ENCODE data around the gene KLF7. TPM values are rescaled to one million over a fixed set of nuclear protein-coding genes. Genes with fewer than 3 reads are reported as not detected.
A peak's percentile ranks its signal among the peaks of the same experiment; 100 is the strongest.

KLF7 gene
- total RNA-seq, 1 donor from 2014 or later = 13.6 TPM

DNA sequence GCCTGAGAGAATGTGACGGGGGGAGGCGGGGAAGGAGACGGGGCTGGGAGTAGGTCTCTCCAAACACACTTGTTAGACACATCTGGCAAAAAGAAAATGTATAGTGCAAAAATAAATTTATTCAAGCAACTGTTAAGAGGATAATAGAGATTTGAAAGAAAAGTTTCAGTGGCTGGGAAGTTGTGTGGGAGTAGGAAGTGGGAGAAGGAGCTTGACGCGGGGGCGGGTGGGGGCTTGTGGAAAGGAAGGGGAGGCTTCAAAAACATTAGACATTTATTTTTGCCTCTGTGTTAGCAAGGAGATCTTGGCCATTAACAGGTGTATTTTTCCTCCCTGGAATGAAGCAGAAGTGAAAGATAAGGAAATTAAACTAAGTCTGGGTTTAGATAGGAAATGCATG lies 90.3 kb downstream of the KLF7 start:
- Histone ChIP-seq H3K27me3 (ENCODE audit: control insufficient read depth in 3 of 3, insufficient read depth in 3 of 3, low read length in 3 of 3) (peaks cover 0 to 3% (median 0%) of the 10 kb centered on the region in 3 donors), H3K4me1 (ENCODE audit: control insufficient read depth in 3 of 3, insufficient read depth in 3 of 3, low read length in 3 of 3) (peaks cover 6 to 9% (median 6%) of the 10 kb centered on the region in 3 donors), H3K9me3 (ENCODE audit: control insufficient read depth in 3 of 3, low read length in 3 of 3) (no peaks in the 10 kb centered on the region), H3K27ac (ENCODE audit: low read depth, low read length) (no peak overlapping the region), H3K4me3 (ENCODE audit: low read length in 3 of 3) (no peak overlapping the region), H3K36me3 (ENCODE audit: control insufficient read depth in 3 of 3, insufficient read depth in 3 of 3, low read length in 3 of 3) (peaks cover 8 to 11% (median 9%) of the 10 kb centered on the region in 3 donors), H3K9ac (ENCODE audit: low read depth in 1 of 3, low read length in 3 of 3) (no peak overlapping the region)

DNA sequence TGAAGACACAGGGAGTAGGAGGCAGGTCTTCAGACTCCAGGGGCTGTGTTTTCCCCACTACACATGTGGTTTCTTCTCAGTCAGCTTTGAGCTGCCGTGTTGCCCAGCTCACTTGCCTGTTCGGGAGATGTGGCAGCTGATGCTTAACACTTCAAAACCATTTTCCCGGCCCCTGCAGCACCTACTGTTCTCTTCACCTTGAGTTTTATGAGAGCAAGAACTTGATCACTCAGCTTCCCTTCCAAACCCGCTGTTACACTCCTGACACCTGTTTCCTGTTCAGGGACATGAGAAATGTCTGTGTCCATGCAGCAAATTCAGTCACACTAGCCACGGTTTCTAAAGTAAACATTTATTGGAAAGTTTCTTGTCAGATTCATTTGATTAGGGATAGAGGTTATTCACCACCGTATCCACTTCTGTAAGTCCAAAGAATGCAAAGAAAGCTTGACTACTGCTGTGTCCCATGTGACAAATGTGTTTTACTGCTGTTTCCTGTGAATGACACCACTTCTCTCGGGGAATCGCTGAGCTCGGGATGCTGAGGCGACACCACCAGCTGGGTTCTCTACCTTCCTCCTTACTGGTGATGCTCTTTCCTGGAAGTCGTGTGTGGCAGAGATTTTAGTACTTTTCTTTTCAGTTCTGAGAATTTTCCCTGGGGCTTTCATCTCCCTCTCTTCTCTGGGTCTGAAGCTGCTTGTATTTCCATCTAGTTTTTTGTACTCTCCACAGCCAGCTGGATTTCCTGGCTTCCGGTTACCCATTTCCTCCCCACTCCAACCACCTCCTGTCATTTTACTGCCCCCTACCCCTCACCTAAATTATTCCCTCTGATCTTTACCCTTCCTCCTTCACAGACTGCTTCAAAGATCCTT lies 91.7 kb downstream of the KLF7 start:
- no peaks in the 10 kb centered on the region for H3K9me3 ChIP-seq (ENCODE audit: control insufficient read depth in 3 of 3, low read length in 3 of 3)
- H3K27ac ChIP-seq (ENCODE audit: low read depth, low read length) = peak overlapping the region; percentile 23
- peak overlapping the region in 2 of 3 donors; percentile 31 to 33 for H3K4me3 ChIP-seq (ENCODE audit: low read length in 3 of 3)
- no peaks in the 10 kb centered on the region for H3K36me3 ChIP-seq (ENCODE audit: control insufficient read depth in 3 of 3, insufficient read depth in 3 of 3, low read length in 3 of 3)
- peaks cover 6 to 9% (median 6%) of the 10 kb centered on the region in 3 donors for H3K4me1 ChIP-seq (ENCODE audit: control insufficient read depth in 3 of 3, insufficient read depth in 3 of 3, low read length in 3 of 3)
- H3K9ac ChIP-seq (ENCODE audit: low read depth in 1 of 3, low read length in 3 of 3) = no peak overlapping the region
- peaks cover 0 to 3% (median 0%) of the 10 kb centered on the region in 3 donors for H3K27me3 ChIP-seq (ENCODE audit: control insufficient read depth in 3 of 3, insufficient read depth in 3 of 3, low read length in 3 of 3)

DNA sequence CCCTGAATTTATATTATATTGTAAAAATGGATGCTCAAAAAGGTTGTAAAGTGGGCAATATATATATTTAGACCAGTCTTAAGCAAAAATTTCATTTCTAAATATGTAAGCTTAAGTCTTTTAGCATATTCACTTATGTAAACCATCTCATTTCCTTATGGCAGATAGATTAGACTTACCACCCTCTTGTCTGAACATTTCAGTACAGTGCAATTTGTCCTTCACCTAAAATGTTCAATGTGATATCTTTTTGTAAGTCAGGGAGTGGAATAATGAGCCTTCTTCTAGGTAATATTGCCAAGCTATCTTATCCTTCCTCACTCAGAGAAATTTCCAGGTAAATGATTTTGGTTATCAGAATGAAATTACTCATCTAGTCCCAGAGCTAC lies 92.3 kb downstream of the KLF7 start:
- no peaks in the 10 kb centered on the region for H3K9me3 ChIP-seq (ENCODE audit: control insufficient read depth in 3 of 3, low read length in 3 of 3)
- peaks cover 6 to 9% (median 6%) of the 10 kb centered on the region in 3 donors for H3K4me1 ChIP-seq (ENCODE audit: control insufficient read depth in 3 of 3, insufficient read depth in 3 of 3, low read length in 3 of 3)
- H3K27ac ChIP-seq (ENCODE audit: low read depth, low read length) = peak overlapping the region; percentile 23
- H3K9ac ChIP-seq (ENCODE audit: low read depth in 1 of 3, low read length in 3 of 3) = no peak overlapping the region
- H3K36me3 ChIP-seq (ENCODE audit: control insufficient read depth in 3 of 3, insufficient read depth in 3 of 3, low read length in 3 of 3) = no peaks in the 10 kb centered on the region
- H3K27me3 ChIP-seq (ENCODE audit: control insufficient read depth in 3 of 3, insufficient read depth in 3 of 3, low read length in 3 of 3) = peaks cover 0 to 3% (median 0%) of the 10 kb centered on the region in 3 donors
- H3K4me3 ChIP-seq (ENCODE audit: low read length in 3 of 3) = no peak overlapping the region

- no peak overlapping the region for H3K4me3 ChIP-seq (ENCODE audit: low read length in 3 of 3)
- peaks cover 0 to 3% (median 0%) of the 10 kb centered on the region in 3 donors for H3K27me3 ChIP-seq (ENCODE audit: control insufficient read depth in 3 of 3, insufficient read depth in 3 of 3, low read length in 3 of 3)
- H3K27ac ChIP-seq (ENCODE audit: low read depth, low read length) = no peak overlapping the region
- peaks cover 6 to 11% (median 10%) of the 10 kb centered on the region in 3 donors for H3K4me1 ChIP-seq (ENCODE audit: control insufficient read depth in 3 of 3, insufficient read depth in 3 of 3, low read length in 3 of 3)
- H3K9me3 ChIP-seq (ENCODE audit: control insufficient read depth in 3 of 3, low read length in 3 of 3) = no peaks in the 10 kb centered on the region
- H3K36me3 ChIP-seq (ENCODE audit: control insufficient read depth in 3 of 3, insufficient read depth in 3 of 3, low read length in 3 of 3) = no peaks in the 10 kb centered on the region
- no peak overlapping the region for H3K9ac ChIP-seq (ENCODE audit: low read depth in 1 of 3, low read length in 3 of 3)
Observed at GRCh38 chr2:207072571-207072970, 93.2 kb downstream of the KLF7 start.

- Histone ChIP-seq H3K9me3 (ENCODE audit: control insufficient read depth in 3 of 3, low read length in 3 of 3) (no peaks in the 10 kb centered on the region), H3K4me3 (ENCODE audit: low read length in 3 of 3) (no peak overlapping the region), H3K36me3 (ENCODE audit: control insufficient read depth in 3 of 3, insufficient read depth in 3 of 3, low read length in 3 of 3) (no peaks in the 10 kb centered on the region), H3K27ac (ENCODE audit: low read depth, low read length) (no peak overlapping the region), H3K27me3 (ENCODE audit: control insufficient read depth in 3 of 3, insufficient read depth in 3 of 3, low read length in 3 of 3) (peaks cover 0 to 3% (median 0%) of the 10 kb centered on the region in 3 donors), H3K9ac (ENCODE audit: low read depth in 1 of 3, low read length in 3 of 3) (no peak overlapping the region), H3K4me1 (ENCODE audit: control insufficient read depth in 3 of 3, insufficient read depth in 3 of 3, low read length in 3 of 3) (peaks cover 6 to 16% (median 13%) of the 10 kb centered on the region in 3 donors)
Observed at GRCh38 chr2:207071820-207072219, 93.9 kb downstream of the KLF7 start.

GRCh38 chr2:207067473-207067872 lies 98.3 kb downstream of the KLF7 start:
- Histone ChIP-seq H3K4me1 (ENCODE audit: control insufficient read depth in 3 of 3, insufficient read depth in 3 of 3, low read length in 3 of 3) (peaks cover 0 to 12% (median 3%) of the 10 kb centered on the region in 3 donors), H3K4me3 (ENCODE audit: low read length in 3 of 3) (no peak overlapping the region), H3K27me3 (ENCODE audit: control insufficient read depth in 3 of 3, insufficient read depth in 3 of 3, low read length in 3 of 3) (no peaks in the 10 kb centered on the region), H3K27ac (ENCODE audit: low read depth, low read length) (no peak overlapping the region), H3K9ac (ENCODE audit: low read depth in 1 of 3, low read length in 3 of 3) (no peak overlapping the region), H3K36me3 (ENCODE audit: control insufficient read depth in 3 of 3, insufficient read depth in 3 of 3, low read length in 3 of 3) (no peaks in the 10 kb centered on the region), H3K9me3 (ENCODE audit: control insufficient read depth in 3 of 3, low read length in 3 of 3) (no peaks in the 10 kb centered on the region)

DNA sequence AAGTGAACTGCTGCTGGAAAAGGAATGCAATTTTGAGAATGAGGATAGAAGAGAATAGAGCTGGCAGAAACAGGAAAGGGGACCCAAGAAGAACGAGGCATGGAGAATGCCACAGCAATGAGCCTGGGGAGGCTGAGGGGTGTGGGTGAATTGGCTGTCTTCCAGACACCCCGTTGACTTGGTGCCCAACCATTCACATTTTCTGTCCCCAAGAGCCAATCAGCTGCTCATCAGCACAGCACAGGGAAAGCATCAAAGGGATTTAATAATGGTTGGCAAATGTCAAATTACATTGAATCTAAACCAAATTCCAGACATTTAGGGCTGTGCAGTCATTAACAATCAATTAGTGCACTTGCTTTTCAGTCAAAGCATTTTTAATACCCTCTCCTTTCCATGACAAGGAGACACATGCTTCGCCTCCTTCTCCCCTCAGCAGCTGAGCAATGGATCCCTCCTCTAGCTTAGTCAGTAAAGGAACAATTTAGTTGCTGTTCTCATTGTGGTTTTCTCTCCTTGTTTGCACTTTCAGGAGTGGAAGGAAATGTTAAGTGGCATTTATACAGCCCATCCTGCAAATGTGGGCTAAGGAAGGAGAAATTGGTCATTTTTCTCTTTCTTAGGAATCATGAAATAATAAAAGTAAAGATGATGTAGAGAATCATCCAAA lies 98.8 kb downstream of the KLF7 start:
- no peak overlapping the region for H3K4me3 ChIP-seq (ENCODE audit: low read length in 3 of 3)
- no peaks in the 10 kb centered on the region for H3K36me3 ChIP-seq (ENCODE audit: control insufficient read depth in 3 of 3, insufficient read depth in 3 of 3, low read length in 3 of 3)
- H3K27ac ChIP-seq (ENCODE audit: low read depth, low read length) = no peak overlapping the region
- H3K27me3 ChIP-seq (ENCODE audit: control insufficient read depth in 3 of 3, insufficient read depth in 3 of 3, low read length in 3 of 3) = no peaks in the 10 kb centered on the region
- peaks cover 0 to 12% (median 3%) of the 10 kb centered on the region in 3 donors for H3K4me1 ChIP-seq (ENCODE audit: control insufficient read depth in 3 of 3, insufficient read depth in 3 of 3, low read length in 3 of 3)
- H3K9me3 ChIP-seq (ENCODE audit: control insufficient read depth in 3 of 3, low read length in 3 of 3) = no peaks in the 10 kb centered on the region
- H3K9ac ChIP-seq (ENCODE audit: low read depth in 1 of 3, low read length in 3 of 3) = no peak overlapping the region

GRCh38 chr2:207066166-207066565 lies 99.6 kb downstream of the KLF7 start:
- Histone ChIP-seq H3K9ac (ENCODE audit: low read depth in 1 of 3, low read length in 3 of 3) (no peak overlapping the region), H3K36me3 (ENCODE audit: control insufficient read depth in 3 of 3, insufficient read depth in 3 of 3, low read length in 3 of 3) (no peaks in the 10 kb centered on the region)

DNA sequence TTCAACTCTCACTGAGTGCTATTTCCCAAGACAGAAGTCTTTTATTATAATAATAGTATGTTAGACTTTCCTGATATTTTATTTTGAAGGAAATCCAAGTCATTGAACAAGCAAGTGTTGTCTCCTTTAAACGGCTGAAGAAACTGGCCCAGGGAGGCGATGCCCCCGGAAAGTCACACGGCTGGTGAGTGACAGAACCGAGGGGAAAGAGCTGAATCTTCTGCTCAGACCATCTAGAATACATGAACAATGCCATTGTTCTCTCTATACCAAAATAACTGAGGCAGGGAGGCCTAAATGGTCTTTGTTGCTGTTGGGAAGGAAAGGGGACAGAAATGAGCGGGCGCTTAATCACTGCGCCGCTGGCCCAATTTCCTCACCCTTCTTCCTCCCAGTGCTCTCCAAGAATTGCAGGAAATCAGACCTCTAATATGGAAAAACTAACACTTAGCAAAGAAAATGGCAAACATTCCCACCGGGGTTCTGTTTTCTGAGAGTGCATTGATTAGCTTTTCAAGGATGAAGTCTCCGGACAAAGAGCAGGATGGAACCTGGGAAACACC lies 101.5 kb downstream of the KLF7 start:
- H3K9me3 ChIP-seq (ENCODE audit: control insufficient read depth in 3 of 3, low read length in 3 of 3) = no peaks in the 10 kb centered on the region
- H3K27ac ChIP-seq (ENCODE audit: low read depth, low read length) = no peak overlapping the region
- no peak overlapping the region for H3K4me3 ChIP-seq (ENCODE audit: low read length in 3 of 3)
- no peaks in the 10 kb centered on the region for H3K27me3 ChIP-seq (ENCODE audit: control insufficient read depth in 3 of 3, insufficient read depth in 3 of 3, low read length in 3 of 3)
- H3K9ac ChIP-seq (ENCODE audit: low read depth in 1 of 3, low read length in 3 of 3) = no peak overlapping the region
- peaks cover 0 to 12% (median 3%) of the 10 kb centered on the region in 3 donors for H3K4me1 ChIP-seq (ENCODE audit: control insufficient read depth in 3 of 3, insufficient read depth in 3 of 3, low read length in 3 of 3)
- H3K36me3 ChIP-seq (ENCODE audit: control insufficient read depth in 3 of 3, insufficient read depth in 3 of 3, low read length in 3 of 3) = no peaks in the 10 kb centered on the region

More at GRCh38 chr2:207066166-207066565, 99.6 kb downstream of the KLF7 start:
- Histone ChIP-seq H3K9me3 (ENCODE audit: control insufficient read depth in 3 of 3, low read length in 3 of 3) (no peaks in the 10 kb centered on the region), H3K4me3 (ENCODE audit: low read length in 3 of 3) (no peak overlapping the region), H3K4me1 (ENCODE audit: control insufficient read depth in 3 of 3, insufficient read depth in 3 of 3, low read length in 3 of 3) (peaks cover 0 to 12% (median 3%) of the 10 kb centered on the region in 3 donors), H3K27ac (ENCODE audit: low read depth, low read length) (no peak overlapping the region), H3K27me3 (ENCODE audit: control insufficient read depth in 3 of 3, insufficient read depth in 3 of 3, low read length in 3 of 3) (no peaks in the 10 kb centered on the region)
